Measurements from ENCODE around the gene FAM131A. TPM values are rescaled to one million over a fixed set of nuclear protein-coding genes. Genes with fewer than 3 reads are reported as not detected.

FAM131A gene
- total RNA-seq, 1 experiment from 2014 or later = 0.65 TPM

DNA sequence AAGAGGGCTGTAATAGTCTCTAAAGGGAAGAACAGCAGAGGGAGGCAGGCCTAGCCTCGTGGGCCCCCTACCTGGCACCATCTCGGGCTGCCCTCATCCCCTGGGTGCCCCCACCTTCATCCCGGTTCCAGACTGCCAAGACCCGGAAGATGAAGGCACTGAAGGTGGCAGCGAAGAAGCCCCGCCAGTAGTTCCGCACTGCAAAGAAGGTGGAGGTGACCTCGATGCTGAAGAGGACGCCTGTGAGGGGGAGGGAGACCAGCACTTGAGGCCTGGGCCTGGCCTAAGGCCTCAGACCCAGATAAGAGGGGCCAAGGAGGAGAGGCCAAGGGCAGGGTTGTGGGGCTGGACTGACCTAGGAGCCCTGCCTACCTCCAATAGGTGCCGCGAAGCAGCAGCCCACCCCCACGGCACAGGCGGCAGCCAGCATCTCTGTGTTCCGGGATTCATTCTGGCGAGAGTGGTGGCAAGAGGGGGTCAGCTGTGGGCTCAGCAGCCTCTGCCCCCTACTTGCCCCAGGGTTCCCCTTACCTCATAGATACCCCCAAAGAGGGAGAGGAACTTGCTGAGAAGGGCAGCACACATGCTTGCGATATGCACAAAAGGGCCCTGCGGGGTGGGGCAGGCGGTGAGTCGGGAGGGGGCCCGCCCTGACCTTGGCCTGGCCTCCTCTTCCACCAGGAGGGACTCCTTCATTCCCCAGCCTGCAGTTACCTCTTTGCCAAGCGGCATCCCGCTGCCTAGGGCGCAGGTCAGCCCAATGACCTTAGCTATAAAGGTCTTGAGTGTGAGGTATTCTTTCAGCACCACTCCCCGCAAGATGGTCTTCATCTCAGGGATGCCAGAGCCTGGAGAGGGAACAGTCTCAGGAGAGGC lies 20.1 kb downstream of the FAM131A start:
- DNase-seq (ENCODE audit: low spot score) = no peak

DNA sequence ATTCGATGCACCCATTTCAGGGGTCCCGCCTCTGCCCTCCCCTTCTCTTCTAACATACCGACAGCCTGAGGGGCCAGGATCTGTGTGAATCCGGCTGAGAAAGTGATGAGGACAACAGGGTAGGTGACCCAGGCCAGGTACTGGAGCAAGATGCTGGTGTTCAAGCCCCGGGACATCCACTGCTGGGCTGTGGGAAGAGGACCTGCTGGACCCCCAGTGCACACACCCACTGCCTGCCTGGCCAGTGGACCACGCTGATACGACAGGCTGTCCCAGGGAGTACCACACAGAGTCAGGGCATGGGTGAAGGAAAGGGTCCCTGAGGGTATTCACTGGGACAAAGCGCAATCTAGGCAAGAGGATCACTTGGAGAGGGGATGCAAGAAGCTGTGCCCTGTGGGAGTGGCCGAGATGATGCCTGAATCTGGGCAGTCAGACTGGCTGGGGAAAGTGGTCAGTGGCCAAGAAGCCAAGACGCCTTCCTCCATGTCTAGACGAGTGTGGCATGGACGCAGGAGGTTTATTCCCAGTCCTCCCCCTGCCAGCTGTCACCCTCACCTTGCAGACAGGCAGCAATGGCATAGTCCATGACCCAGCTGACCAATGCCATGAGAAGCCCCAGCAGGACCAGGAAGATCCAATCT lies 20.8 kb downstream of the FAM131A start:
- DNase-seq (ENCODE audit: low spot score) = no peak

DNA sequence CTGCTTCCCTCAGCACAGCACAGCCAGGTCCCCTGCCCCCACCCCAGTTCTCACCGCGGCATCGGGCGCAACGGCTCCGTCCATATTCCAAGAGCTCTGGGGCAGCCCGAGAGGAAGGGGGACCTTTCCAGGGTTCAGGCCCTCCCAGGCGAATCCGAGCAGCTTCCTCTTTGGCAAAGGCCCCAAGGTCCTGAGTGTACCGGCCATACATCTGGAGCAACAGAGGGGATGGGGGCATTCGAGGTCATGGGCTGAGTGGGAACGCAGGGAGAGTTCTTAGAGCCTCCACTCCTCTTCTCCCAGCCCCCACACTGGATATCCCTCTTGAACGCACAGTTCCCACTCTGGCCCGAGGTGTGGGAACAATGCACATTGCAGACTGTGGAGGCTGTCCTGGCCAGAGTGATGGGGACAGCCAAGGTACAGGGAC lies 21.5 kb downstream of the FAM131A start:
- DNase-seq (ENCODE audit: low spot score) = no peak

DNA sequence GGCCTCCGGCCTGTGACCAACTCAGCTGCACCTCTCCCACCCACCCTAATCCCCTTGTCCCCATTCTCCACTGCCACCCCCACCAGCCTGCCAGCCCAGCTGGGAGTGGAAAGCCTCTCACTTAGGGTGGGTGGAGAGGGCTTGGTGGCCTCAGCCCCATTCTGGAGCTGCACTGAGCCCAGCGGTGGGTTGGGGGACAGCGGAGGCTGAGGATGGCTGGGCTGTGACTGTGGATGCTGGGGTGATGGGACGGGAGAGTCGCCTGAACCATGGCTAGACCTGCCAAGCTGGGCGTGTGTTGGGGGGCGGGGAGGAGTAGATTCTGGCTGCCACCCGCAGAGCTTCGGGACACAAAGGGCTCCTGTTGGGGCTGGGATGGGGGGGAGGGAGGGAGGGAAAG lies 22.2 kb downstream of the FAM131A start:
- DNase-seq (ENCODE audit: low spot score) = no peak

DNA sequence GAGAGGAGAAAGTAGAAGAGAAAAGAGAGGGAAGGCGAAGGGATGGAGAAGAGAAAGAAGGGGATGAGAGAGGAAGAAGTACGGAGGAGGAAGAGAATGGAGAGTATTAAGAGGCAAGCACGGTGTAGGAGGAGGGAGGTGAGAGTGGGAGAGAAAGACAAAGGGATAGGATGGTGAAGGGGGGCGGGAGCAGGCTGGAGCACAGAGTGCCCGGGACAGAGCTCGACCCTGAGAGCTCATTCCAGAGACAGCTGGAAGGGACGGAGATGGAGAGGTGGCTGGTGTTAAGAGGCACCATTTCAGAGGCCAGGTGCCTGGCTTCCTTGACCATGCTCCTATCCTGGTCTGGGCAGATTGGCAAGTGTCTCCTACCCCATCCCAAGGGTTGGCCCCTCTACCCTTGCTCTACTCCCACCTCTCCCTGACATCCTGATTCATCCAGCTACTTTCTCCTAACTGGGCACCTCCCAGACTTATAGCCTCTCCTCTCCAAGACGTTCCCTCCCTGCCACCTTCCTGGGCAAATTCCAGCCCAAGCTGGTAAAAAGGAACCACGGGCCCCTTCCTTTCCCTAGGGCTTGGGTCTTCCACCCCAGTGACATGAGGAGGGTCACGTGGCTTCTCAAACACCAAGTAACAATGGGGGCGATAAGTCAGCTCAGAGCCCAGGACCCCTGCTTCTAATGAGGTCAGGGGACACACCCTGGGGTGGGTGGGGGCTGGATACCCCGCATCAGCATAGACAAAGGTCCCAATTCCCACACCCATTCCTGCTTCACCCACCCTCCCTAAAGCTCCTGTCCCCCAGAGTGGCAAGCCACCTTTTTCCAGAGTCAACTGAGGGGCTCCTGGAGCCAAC lies 22.9 kb downstream of the FAM131A start:
- no peak for DNase-seq (ENCODE audit: low spot score)

DNA sequence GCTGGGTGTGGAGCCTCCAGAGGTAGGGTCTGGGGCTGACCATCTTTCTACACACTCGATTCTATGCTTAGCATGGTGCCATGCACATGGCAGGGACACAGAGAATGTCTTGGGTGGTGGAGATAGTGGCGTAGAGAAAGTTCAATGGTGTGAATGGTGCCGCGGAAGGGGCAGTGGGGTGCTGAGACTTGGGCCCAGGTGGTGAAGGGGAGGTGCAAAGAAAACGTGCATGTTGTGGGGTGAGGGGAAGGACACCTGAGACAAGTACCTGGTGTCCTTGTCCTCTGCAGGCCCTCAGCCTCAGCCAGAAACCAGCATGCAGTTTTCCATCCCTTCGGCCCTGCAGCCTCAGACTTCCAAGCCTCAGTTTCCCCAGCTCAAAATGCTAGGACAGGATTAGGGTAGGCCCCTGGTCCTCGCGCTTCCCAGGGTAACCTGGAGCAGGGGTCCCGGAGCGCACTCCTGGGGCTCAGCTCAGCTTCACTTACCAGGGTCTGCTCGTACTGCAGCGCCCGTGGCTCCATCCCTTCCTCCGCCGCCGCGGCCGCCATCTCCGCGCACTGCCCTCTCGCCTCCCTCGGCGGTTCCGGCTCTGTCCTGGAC lies 23.6 kb downstream of the FAM131A start:
- no peak for DNase-seq (ENCODE audit: low spot score)

DNA sequence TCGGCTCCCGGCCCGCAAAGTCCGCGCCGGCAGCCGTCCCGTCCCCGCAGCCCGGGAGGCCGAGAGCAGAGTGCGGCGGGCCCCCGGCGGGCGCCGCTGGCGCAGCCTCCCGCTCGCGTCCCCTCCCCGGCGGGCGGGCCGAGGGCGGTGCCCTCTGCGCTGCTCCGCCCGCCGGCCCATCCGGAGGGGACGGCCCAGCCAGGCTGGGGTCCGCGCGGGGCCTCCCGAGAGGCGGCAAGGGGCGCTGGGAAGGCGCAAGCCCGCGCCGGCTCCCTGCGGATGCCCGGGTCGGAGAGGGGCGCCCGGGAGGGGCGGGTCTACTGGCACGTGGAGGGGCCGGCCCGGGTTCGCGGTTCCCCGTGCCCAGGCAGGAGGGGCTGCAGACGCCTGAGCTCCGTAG lies 24.1 kb downstream of the FAM131A start, which contains the start of the genes CLCN2 and POLR2H:
TSS of gene CLCN2 (minus strand) at position 74 of the 400 bp plus-strand sequence. CDS start 126 bp downstream, outside the sequence.
TSS of gene POLR2H (plus strand) at position 179 of the 400 bp plus-strand sequence. CDS start 1,783 bp downstream, outside the sequence.
- DNase-seq (ENCODE audit: low spot score) = no peak

DNA sequence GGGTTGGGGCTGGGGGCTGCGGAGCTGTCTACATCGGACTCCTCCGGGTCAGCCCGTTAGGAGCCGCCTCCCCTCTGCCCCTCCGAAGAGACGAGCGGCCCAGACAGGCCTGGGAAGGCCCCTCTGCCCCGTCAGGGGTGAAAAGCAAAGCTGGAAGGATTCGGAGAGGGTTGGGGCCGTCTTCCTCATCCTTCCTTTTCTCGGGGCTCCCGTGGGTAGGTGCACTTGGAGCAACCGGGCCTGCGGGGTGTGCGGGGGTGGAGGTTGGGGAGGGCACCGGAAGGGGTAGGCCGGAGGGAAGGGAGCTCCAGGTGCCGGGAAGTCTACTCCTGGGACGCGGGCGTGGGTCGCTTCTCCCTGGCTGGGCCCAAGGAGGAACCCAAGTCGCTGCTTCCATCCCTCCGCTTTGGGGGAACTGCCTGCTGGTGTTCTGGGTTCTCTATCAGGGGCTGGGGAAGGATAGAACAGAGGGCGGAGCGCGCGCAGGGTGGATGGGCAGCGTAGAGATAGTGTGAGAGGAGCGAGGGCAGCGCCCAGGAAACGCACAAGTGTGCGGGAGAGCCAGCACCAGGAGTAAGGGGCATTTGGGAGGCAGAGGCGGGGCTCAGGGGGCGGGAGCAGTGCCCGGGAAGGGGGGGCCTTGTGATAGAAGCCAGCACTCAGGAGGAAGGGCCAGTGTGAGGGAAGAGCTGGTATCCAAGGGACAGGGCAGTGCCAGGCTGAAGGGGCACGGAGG lies 24.7 kb downstream of the FAM131A start:
- DNase-seq (ENCODE audit: low spot score) = peak; percentile 72

DNA sequence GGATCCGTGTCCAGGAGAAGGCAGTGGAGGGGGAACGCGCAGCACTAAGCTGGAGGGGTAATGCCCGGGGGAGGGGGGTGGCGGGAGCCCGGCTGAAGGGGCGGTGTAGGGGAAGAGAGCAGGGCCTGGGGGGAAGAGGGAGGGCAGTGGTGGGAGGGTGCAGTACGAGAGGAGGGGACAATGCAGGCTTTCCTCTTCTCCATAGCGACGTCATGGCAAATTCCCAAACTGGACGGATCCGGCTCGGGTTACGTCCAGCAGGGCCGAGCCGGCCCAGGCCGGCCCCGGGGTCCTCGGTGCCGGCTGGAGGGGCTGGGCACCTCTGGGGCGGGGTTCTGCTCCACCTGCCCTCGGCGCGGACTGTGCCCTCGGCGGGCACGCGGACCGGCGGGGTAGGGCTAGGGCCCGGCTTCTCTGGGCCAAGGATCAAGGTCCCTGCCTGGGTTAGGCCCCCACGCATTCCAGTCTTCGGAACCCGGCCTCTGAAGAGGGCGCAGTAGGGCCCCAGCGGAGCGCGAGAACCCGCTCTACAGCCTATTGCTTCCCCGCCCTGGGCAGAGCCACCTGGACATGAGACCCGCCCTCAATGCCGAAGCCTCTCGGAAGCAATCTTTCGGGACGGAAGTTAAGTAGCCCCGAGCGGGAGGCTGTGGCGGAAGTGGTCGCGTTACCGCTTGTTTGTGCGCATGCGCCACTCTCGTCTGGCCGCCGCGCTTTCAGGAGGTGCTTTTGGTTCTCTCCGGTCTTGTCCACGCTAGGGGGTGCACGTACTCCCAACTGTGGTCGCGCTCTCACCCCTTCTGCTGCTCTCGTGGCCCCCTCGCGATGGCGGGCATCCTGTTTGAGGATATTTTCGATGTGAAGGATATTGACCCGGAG lies 25.5 kb downstream of the FAM131A start:
- peak; percentile 97 for DNase-seq (ENCODE audit: low spot score)

DNA sequence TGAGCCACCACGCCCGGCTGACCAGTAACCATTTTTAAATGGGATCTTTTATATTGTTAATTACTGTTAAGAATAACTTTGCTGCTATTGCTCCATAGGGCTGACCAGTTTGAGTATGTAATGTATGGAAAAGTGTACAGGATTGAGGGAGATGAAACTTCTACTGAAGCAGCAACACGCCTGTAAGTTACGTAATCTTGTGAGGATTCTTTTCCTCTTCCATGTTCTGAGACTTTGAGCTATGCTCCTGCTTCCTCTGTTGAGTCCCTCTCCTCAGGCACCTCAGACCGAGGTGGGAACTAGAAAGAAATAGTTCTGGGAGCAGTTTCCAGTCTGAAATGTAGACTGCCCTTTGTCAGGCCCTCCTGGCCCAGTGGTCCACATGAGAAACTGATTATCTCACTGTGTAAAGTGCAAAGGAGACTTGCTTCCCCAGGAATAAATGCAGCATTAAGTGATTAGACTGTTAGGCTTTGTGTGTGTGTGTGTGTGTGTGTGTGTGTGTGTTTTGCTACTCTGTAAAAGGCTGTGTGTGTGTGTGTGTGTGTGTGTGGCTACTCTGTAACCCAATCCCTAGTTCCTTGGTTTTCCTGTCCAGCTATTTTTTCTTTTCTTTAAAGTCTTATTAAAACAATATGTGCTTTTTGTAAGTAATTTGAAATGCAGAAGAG lies 29.4 kb downstream of the FAM131A start:
- no peak for DNase-seq (ENCODE audit: low spot score)

DNA sequence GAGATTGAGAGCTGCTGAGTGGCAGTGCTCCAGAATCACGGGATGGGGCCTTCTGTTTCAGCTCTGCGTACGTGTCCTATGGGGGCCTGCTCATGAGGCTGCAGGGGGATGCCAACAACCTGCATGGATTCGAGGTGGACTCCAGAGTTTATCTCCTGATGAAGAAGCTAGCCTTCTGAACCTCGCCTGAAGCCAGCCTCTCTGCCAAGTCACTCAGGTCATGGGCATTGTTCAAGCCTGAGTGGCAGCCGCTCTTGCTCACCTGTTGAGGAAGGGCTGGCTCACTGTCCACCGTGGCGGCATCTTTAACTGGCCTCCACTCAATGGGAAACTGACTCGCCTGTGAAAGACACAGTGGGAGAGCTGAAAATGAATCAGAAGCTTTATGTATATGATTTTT lies 30.7 kb downstream of the FAM131A start:
- DNase-seq (ENCODE audit: low spot score) = no peak

DNA sequence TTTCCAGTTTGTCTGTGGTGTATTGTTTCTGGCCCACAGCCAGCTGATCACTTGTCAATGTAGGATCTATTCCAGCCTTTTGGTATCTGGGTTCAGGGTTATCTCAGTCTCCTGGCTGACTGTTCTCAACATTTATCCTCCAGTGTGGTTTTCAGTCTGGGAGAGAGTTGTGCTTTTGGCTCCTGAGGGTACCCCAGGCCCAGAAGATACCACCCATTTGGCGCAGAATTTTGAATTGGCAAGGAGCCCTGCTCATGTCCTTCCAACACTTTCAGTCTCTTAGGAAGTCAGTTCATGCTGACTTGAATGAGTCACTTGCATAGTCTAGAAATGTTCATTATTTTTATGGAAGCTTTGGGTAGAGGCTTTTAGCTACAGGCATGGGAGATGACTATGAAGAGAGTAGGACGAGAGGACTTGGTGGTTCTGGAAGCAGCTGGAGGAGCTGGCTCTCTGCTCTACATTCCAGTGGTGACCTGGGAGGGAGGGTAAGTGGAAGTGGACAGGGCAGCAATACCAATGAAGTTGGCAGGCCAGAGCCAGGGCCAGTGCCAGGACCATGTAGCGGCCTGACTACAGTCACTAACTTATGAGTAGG lies 31.3 kb downstream of the FAM131A start:
- peak; percentile 41 for DNase-seq (ENCODE audit: low spot score)

DNA sequence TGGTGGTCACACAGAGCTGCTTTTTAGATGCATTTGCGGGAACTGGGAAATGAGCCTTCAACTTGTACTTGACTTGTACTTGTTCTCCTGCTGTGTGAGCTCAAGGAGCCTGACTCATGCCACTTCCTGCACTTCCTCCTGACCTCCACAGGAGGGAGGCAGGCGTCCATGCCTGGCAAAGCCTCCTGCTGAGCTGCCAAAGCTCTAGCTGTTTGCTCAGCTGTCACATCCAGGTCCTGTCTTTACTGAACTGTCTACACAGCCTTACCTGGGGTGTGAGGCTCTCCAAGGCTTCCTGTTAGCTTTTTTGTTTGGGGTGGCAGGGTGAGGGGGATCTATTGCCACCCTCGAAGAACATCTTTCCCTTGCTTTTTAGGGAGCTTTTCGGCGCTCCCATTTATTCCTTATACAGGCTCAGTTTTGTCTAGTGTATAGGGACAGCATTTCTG lies 34.2 kb downstream of the FAM131A start:
- peak; percentile 88 for DNase-seq (ENCODE audit: low spot score)

DNA sequence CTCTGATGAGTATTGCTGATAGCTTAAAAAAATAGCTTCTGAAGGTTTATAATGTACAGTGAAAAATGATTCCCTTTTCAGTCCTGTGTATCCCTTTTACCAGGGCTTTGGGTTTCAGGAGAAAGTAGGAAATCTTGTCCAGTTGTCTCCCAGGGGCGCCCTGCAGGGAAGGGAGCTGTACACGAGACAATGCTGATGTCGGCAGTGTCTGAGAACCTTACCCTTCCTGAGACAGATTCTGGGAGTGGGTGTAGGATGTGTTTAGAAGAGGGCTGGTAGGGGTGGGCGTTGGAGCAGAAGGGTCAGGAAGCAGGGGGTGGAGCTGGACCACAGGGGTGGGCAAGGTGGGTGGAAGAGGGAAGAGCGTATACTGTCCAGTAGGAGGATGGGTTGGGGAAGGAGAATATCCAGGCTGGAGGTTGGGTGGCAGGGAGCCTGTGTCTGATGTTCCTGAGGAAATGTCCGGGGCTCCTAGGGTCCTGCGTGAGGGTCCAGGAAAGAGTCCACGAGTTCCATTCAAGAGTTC lies 35.0 kb downstream of the FAM131A start:
- DNase-seq (ENCODE audit: low spot score) = no peak

DNA sequence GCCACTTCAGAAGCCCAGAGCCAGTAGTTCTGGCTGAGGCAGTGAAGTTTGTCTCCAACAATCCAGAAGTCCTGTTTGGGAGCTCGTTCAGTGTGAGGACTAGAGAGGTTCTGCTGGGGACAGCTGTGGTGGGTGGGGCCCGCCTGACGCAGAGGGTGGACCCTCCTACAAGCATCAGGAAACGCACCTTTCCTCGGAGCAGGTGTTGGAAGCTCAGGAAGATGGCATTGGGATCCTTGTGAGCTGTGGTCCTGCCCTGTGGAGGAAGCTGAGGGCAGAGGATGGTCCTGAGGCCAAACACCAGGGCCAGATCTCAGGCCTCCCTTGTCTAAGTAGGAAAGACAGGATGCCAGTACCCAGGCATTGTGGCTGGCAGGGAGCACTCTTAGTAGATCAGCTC lies 35.5 kb downstream of the FAM131A start:
- DNase-seq (ENCODE audit: low spot score) = no peak

DNA sequence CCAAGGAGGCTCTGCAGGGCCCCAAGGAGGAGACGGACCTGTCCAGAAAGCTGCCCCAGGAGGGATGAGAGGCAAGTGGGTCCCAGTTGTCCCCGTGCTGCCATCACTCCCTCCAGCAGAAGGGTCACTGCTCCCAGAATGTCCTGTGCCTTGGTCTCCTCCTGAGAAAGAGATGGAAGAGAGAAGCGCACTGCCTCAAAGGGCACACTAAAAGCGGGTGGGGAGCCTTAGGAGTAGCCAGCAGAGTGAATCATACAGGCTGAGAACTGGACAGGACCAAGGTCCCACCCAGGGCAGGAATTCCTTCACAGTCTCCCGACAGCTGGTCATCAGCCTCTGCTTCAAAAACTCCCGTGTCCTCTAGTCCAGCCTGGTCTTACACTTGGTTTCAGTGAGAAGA lies 36.0 kb downstream of the FAM131A start:
- peak; percentile 75 for DNase-seq (ENCODE audit: low spot score)

DNA sequence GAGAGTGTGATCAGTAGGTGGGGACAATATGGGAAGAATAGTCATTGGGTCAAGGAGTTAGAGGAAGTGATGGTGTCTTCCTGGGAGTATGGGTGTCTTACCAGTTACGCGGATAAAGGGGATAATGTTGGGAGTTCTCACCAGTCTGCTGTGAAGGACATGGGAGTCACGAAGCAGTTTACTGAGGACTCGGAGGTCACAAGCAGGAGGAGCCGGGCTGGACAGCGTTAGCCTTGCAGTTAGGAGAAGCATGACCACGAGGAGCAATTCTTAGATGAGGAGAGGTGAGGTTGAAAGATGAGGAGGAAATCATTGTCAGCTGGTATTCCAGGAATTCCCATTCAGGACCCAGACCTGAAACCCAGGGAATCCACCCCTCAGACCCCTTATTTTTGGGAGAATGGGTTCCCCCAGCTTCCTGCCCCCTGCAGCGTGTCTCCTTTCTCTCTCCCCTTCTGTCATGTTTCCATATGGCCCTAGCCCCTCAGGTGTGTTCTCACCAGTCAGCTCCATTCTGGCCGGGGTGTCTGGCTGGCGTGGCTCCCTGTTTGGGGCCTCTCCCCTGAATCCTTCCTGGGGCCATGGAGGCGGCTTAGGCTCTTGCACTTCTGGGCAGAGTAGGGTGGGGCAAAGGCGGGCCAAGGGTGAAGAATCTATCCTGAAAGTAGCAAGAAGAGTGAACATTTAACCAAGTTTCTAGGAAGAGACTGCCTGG lies 38.5 kb downstream of the FAM131A start:
- no peak for DNase-seq (ENCODE audit: low spot score)

DNA sequence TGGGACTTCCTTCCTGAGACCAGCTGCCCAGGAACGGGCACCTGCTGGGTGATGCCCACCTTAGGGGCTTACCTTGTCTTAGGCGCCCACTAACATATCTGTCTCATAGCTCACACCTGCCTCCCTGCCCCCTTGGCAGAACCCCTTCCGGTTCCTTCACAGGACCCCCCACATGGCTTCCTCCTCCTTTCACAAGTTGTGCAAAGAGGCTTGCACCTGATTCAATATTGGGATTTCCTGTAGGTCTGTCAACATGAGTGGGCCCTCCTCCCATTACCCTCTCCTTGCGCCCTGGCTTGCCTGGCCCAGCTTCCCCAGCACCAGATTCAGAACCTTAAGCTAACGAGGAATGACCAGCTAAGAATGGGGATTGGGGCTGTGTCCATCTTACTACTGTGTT lies 40.0 kb downstream of the FAM131A start:
- no peak for DNase-seq (ENCODE audit: low spot score)
